Measurements from ENCODE around the gene PIK3C2G.
A peak's percentile ranks its signal among the peaks of the same experiment; 100 is the strongest.

Gene PIK3C2G

DNA sequence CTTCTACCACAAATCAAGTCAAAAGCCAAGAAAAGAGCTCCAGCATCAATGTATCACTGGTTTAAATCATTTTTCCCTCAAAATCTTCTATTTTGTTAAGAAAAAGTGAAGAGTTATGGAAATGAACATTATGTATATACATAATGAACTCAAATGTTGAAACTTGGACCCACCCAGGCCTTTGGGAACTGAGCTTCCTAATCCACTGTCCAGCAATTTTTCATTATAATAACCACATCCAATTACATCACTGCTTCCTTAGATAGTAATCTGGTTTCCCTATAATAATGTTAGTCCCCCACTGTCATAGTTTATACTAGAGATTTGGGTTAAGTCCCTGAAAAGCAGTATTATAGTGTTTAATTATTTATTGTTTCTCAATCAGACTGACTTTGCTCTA is 170.9 kb downstream of the PIK3C2G start:
- Histone ChIP-seq H3K4me1 (ENCODE audit: control insufficient read depth, insufficient read depth, low read length) (no peaks in the 10 kb centered on the region), H3K9me3 (ENCODE audit: control insufficient read depth in 2 of 2, low read length in 2 of 2) (no peaks in the 10 kb centered on the region), H3K27ac (ENCODE audit: low read length) (no peak overlapping the region), H3K27me3 (ENCODE audit: control insufficient read depth in 1 of 2, insufficient read depth in 2 of 2, low read length in 2 of 2) (no peaks in the 10 kb centered on the region), H3K4me3 (ENCODE audit: low read length in 2 of 2) (no peak overlapping the region), H3K9ac (ENCODE audit: low read length in 2 of 2) (no peak overlapping the region), H3K36me3 (ENCODE audit: control insufficient read depth in 2 of 2, insufficient read depth in 2 of 2, low read length in 2 of 2) (no peaks in the 10 kb centered on the region)

DNA sequence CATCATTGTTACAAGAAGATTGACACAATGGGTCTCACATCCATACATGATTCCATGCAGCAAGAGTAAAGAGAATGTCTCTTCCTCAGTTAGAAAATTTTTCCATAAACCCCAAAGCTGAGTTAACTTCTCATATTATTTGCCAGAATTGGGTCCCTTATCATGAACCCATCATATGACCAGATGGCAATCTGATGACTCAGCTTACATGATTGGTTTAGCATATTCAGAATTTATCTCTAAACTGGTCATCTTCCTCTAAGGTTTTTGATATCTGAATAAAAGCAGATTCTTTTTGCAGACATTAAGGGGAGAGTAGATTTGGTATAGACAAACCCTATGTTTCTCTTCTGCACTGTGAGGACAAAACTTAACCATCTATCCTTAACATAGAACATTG is 174.9 kb downstream of the PIK3C2G start:
- Histone ChIP-seq H3K27ac (ENCODE audit: low read length) (no peak overlapping the region), H3K36me3 (ENCODE audit: control insufficient read depth in 2 of 2, insufficient read depth in 2 of 2, low read length in 2 of 2) (no peaks in the 10 kb centered on the region), H3K4me1 (ENCODE audit: control insufficient read depth, insufficient read depth, low read length) (no peaks in the 10 kb centered on the region), H3K27me3 (ENCODE audit: control insufficient read depth in 1 of 2, insufficient read depth in 2 of 2, low read length in 2 of 2) (no peaks in the 10 kb centered on the region), H3K9ac (ENCODE audit: low read length in 2 of 2) (no peak overlapping the region), H3K4me3 (ENCODE audit: low read length in 2 of 2) (no peak overlapping the region), H3K9me3 (ENCODE audit: control insufficient read depth in 2 of 2, low read length in 2 of 2) (no peaks in the 10 kb centered on the region)

DNA sequence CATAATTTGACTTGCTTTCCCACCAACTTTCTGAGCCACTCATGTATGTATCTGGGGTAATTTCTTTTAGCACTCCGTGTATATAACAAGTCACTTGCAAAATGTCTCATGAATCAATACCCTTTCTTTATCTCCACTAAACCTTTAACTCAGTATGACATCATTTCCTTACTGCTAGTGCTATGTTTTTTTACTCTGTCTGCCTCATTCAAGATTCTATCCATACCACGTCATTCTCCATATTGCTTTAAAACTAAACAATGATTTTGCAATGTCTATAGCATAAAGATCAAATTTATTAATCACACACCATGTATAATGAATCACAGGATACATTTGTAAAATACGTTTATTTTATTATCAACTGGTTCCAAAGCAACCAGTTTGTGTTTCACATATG is 178.2 kb downstream of the PIK3C2G start:
- no peak overlapping the region for H3K4me3 ChIP-seq (ENCODE audit: low read length in 2 of 2)
- H3K9ac ChIP-seq (ENCODE audit: low read length in 2 of 2): no peak overlapping the region
- H3K9me3 ChIP-seq (ENCODE audit: control insufficient read depth in 2 of 2, low read length in 2 of 2): no peaks in the 10 kb centered on the region
- H3K27me3 ChIP-seq (ENCODE audit: control insufficient read depth in 1 of 2, insufficient read depth in 2 of 2, low read length in 2 of 2): no peaks in the 10 kb centered on the region
- no peaks in the 10 kb centered on the region for H3K36me3 ChIP-seq (ENCODE audit: control insufficient read depth in 2 of 2, insufficient read depth in 2 of 2, low read length in 2 of 2)
- no peaks in the 10 kb centered on the region for H3K4me1 ChIP-seq (ENCODE audit: control insufficient read depth, insufficient read depth, low read length)
- no peak overlapping the region for H3K27ac ChIP-seq (ENCODE audit: low read length)

DNA sequence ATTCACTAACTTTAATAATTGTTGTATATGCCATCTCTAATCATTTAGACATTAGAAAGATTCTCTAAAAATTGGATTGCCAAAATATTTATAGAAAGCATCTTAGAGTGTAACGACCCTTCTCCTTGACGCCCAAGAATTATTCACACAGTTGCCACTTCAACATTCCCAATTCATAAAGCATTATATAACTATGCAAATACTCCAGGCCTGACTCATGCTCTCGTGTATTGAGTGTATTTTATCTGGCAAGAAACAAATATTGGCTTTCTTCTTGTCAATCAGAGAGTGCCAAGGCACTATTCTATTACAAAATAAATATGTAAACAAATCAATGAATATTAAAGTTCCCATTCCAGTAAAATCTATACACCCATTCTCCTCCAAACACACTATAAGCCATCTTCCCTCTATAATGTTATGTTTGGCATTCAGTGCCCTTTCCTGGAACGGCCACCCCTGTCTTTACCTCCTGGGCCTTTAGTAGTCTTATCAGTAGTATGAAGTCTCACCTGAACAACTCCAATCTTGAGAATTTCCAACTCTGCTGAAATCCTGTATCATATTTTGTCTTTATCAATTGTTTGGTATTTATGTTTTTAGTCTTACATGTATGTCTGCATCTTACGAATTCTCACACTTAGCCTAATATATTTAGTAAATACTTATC is 182.6 kb downstream of the PIK3C2G start:
- no peaks in the 10 kb centered on the region for H3K4me1 ChIP-seq (ENCODE audit: control insufficient read depth, insufficient read depth, low read length)
- no peak overlapping the region for H3K27ac ChIP-seq (ENCODE audit: low read length)
- no peak overlapping the region for H3K9ac ChIP-seq (ENCODE audit: low read length in 2 of 2)
- no peaks in the 10 kb centered on the region for H3K36me3 ChIP-seq (ENCODE audit: control insufficient read depth in 2 of 2, insufficient read depth in 2 of 2, low read length in 2 of 2)
- H3K27me3 ChIP-seq (ENCODE audit: control insufficient read depth in 1 of 2, insufficient read depth in 2 of 2, low read length in 2 of 2): no peaks in the 10 kb centered on the region
- H3K9me3 ChIP-seq (ENCODE audit: control insufficient read depth in 2 of 2, low read length in 2 of 2): no peaks in the 10 kb centered on the region
- H3K4me3 ChIP-seq (ENCODE audit: low read length in 2 of 2): no peak overlapping the region

DNA sequence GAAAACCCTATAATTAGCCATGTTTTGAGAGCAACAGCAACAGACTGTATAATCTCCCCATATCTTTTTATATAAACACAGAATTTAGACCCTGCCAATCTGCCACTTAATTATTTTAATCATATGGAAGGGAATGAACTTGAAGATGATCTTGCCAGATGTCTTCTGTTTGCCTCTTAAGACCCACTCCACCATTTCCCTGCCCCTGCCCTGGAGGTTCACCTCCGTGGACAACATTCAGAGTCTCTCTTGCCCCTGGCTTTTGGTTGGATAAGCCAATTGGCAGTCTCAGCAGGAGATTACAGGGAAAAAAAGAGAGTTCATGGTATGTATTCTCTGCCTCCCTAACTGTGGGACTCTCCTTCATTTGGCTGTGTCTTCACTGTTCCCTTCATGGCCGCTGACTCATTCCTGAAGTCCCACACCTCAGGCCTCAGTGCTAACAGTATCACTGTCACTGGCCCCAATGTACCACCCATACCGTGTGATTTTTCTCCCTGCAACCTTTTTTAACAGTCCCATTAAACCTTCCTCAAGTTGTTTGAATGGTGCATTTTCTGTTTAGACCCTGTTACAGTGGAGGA is 184.8 kb downstream of the PIK3C2G start:
- H3K4me3 ChIP-seq (ENCODE audit: low read length in 2 of 2): no peak overlapping the region
- H3K27ac ChIP-seq (ENCODE audit: low read length): no peak overlapping the region
- no peaks in the 10 kb centered on the region for H3K27me3 ChIP-seq (ENCODE audit: control insufficient read depth in 1 of 2, insufficient read depth in 2 of 2, low read length in 2 of 2)
- no peaks in the 10 kb centered on the region for H3K9me3 ChIP-seq (ENCODE audit: control insufficient read depth in 2 of 2, low read length in 2 of 2)
- no peaks in the 10 kb centered on the region for H3K4me1 ChIP-seq (ENCODE audit: control insufficient read depth, insufficient read depth, low read length)
- H3K36me3 ChIP-seq (ENCODE audit: control insufficient read depth in 2 of 2, insufficient read depth in 2 of 2, low read length in 2 of 2): no peaks in the 10 kb centered on the region
- H3K9ac ChIP-seq (ENCODE audit: low read length in 2 of 2): no peak overlapping the region

DNA sequence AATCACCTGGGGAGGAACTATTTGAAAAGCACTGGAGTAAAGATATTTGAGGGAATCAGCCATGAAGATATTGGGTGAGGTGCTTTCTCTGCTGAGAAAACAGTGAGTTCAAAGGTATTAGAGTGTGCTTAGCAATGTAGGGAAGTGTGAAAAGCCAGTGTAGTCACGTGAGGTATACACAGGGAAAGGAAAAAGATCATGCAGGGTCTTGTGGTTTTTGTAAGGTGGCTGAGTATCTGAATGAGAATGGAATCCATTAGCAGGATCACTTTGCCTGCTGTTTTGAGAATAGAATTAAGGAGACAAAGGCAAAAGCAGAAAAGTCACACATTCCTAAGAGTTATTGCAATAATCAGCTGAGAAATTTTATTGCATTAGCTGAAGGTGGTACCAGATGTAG is 193.0 kb downstream of the PIK3C2G start:
- H3K27me3 ChIP-seq (ENCODE audit: control insufficient read depth in 1 of 2, insufficient read depth in 2 of 2, low read length in 2 of 2): no peaks in the 10 kb centered on the region
- no peaks in the 10 kb centered on the region for H3K4me1 ChIP-seq (ENCODE audit: control insufficient read depth, insufficient read depth, low read length)
- H3K36me3 ChIP-seq (ENCODE audit: control insufficient read depth in 2 of 2, insufficient read depth in 2 of 2, low read length in 2 of 2): no peaks in the 10 kb centered on the region
- H3K4me3 ChIP-seq (ENCODE audit: low read length in 2 of 2): no peak overlapping the region
- H3K9ac ChIP-seq (ENCODE audit: low read length in 2 of 2): no peak overlapping the region
- no peaks in the 10 kb centered on the region for H3K9me3 ChIP-seq (ENCODE audit: control insufficient read depth in 2 of 2, low read length in 2 of 2)
- no peak overlapping the region for H3K27ac ChIP-seq (ENCODE audit: low read length)

DNA sequence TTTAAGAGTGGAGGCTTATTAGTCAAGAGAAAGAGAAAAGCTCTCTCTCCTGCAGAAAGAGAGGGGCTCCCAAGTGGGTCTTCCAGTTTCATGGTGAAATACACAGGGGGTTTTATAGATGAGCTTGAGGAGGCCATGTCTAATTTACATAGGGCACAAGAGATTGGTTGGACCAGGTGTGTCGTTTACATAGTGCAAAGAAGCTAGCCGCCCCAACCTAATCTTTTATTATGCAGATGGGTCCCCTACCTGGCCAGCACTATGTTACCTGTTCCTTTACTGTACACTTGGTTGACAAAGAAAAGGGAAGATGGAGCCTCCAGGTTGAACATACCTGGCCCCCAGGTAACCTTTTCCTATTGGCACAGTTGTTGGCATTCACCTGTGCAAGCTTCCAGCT is 195.0 kb downstream of the PIK3C2G start:
- Histone ChIP-seq H3K4me1 (ENCODE audit: control insufficient read depth, insufficient read depth, low read length) (no peaks in the 10 kb centered on the region), H3K9me3 (ENCODE audit: control insufficient read depth in 2 of 2, low read length in 2 of 2) (no peaks in the 10 kb centered on the region), H3K4me3 (ENCODE audit: low read length in 2 of 2) (no peak overlapping the region), H3K36me3 (ENCODE audit: control insufficient read depth in 2 of 2, insufficient read depth in 2 of 2, low read length in 2 of 2) (no peaks in the 10 kb centered on the region), H3K27me3 (ENCODE audit: control insufficient read depth in 1 of 2, insufficient read depth in 2 of 2, low read length in 2 of 2) (no peaks in the 10 kb centered on the region), H3K9ac (ENCODE audit: low read length in 2 of 2) (no peak overlapping the region), H3K27ac (ENCODE audit: low read length) (no peak overlapping the region)

DNA sequence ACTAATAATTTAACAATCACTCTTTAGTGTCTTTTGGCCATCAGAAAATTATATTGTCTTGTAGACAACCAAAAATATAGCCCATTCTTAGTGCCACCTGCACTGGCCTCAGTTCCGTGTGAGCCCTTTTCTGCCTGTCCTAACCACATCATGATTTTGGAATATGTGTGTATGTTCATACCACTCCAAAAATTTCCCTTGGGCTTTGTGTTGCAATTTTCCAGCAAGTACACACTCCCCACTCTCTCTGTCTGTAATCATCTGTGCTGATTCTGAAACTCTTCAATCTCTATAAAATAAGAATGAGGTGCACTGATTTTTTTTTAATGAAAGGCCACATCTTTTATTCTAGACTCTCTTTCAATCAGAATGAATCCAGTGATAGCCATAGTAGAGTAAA is 196.0 kb downstream of the PIK3C2G start:
- Histone ChIP-seq H3K27ac (ENCODE audit: low read length) (no peak overlapping the region), H3K9me3 (ENCODE audit: control insufficient read depth in 2 of 2, low read length in 2 of 2) (no peaks in the 10 kb centered on the region), H3K4me1 (ENCODE audit: control insufficient read depth, insufficient read depth, low read length) (no peaks in the 10 kb centered on the region), H3K27me3 (ENCODE audit: control insufficient read depth in 1 of 2, insufficient read depth in 2 of 2, low read length in 2 of 2) (no peaks in the 10 kb centered on the region), H3K4me3 (ENCODE audit: low read length in 2 of 2) (no peak overlapping the region), H3K36me3 (ENCODE audit: control insufficient read depth in 2 of 2, insufficient read depth in 2 of 2, low read length in 2 of 2) (no peaks in the 10 kb centered on the region), H3K9ac (ENCODE audit: low read length in 2 of 2) (no peak overlapping the region)

DNA sequence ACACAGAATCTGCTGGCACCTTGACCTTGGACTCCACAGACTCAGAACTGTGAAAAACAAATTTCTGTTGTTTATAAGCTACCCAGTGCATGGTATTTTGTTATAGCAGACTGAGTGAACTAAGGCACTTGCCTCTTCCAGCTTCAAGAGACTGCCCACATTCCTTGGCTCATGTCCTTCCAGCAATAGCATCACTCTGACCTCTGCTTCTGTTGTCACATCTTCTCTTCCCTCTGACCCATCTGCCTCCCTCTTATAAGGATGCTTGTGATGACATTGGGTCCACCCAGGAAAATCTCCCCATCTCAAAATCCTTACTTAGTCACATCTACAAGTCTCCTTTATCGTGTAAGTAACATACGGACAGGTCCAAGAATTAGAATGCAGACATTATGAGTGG is 200.4 kb downstream of the PIK3C2G start:
- no peak overlapping the region for H3K27ac ChIP-seq (ENCODE audit: low read length)

DNA sequence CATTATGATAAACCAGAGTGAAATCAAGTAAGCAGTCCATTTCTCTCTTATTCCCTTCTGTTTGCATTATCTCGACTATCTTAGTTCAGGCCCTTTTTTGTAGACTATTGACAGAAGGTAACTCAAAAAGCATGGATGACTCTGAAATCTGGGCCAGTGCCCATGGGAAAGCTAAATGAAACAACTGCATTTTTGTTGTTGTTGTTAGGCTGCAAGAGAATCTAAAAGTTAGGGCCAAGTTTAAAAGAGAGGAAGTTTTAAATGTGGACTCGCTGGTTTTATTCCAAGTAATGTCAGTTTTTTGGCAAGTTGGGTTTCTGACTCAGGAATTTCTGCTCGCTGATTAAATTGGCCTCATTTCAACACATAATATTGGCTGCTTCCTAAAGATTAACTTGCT is 201.1 kb downstream of the PIK3C2G start:
- no peak overlapping the region for H3K9ac ChIP-seq (ENCODE audit: low read length in 2 of 2)
- H3K4me3 ChIP-seq (ENCODE audit: low read length in 2 of 2): no peak overlapping the region
- H3K27ac ChIP-seq (ENCODE audit: low read length): no peak overlapping the region

More for the DNA sequence above, 200.4 kb downstream of the PIK3C2G start:
- H3K9ac ChIP-seq (ENCODE audit: low read length in 2 of 2): no peak overlapping the region
- H3K4me1 ChIP-seq (ENCODE audit: control insufficient read depth, insufficient read depth, low read length): no peaks in the 10 kb centered on the region
- peak overlapping the region in 1 of 2 donors; percentile 7 for H3K4me3 ChIP-seq (ENCODE audit: low read length in 2 of 2)
- H3K36me3 ChIP-seq (ENCODE audit: control insufficient read depth in 2 of 2, insufficient read depth in 2 of 2, low read length in 2 of 2): no peaks in the 10 kb centered on the region
- H3K9me3 ChIP-seq (ENCODE audit: control insufficient read depth in 2 of 2, low read length in 2 of 2): no peaks in the 10 kb centered on the region
- no peaks in the 10 kb centered on the region for H3K27me3 ChIP-seq (ENCODE audit: control insufficient read depth in 1 of 2, insufficient read depth in 2 of 2, low read length in 2 of 2)

DNA sequence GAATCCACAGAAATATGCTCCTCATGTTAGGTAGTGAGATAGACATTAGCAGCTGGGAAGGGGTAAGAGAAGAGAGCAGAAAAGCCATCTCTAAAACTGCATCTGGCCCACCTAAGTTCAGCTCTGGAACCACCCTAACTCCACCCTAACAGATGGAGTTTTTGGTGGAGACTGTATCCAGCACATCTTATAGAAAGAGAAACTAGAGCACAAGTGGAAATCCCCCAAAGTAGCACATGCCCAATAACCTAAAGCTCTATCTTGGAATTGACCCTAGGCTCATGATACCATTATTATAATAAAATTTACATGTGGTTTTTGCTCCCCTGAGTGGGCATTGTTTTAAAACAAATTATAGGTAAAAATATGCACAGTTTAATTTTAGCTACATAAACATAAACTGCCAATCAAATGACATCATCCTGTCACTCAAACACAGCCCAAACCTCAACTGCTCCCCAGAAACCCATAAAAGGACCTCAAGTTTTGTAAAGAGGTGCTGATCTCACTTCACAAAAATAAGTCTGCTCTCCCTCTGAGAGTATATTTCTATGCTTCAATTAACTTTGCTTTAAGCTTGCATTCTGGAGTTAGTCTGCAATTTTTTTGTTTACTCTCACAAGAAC is 206.4 kb downstream of the PIK3C2G start:
- no peak overlapping the region for H3K9ac ChIP-seq (ENCODE audit: low read length in 2 of 2)
- H3K27ac ChIP-seq (ENCODE audit: low read length): no peak overlapping the region
- H3K4me1 ChIP-seq (ENCODE audit: control insufficient read depth, insufficient read depth, low read length): no peaks in the 10 kb centered on the region
- no peaks in the 10 kb centered on the region for H3K36me3 ChIP-seq (ENCODE audit: control insufficient read depth in 2 of 2, insufficient read depth in 2 of 2, low read length in 2 of 2)
- H3K27me3 ChIP-seq (ENCODE audit: control insufficient read depth in 1 of 2, insufficient read depth in 2 of 2, low read length in 2 of 2): no peaks in the 10 kb centered on the region
- H3K9me3 ChIP-seq (ENCODE audit: control insufficient read depth in 2 of 2, low read length in 2 of 2): no peaks in the 10 kb centered on the region
- no peak overlapping the region for H3K4me3 ChIP-seq (ENCODE audit: low read length in 2 of 2)

More for the DNA sequence above, 201.1 kb downstream of the PIK3C2G start:
- Histone ChIP-seq H3K27me3 (ENCODE audit: control insufficient read depth in 1 of 2, insufficient read depth in 2 of 2, low read length in 2 of 2) (no peaks in the 10 kb centered on the region), H3K36me3 (ENCODE audit: control insufficient read depth in 2 of 2, insufficient read depth in 2 of 2, low read length in 2 of 2) (no peaks in the 10 kb centered on the region), H3K4me1 (ENCODE audit: control insufficient read depth, insufficient read depth, low read length) (no peaks in the 10 kb centered on the region), H3K9me3 (ENCODE audit: control insufficient read depth in 2 of 2, low read length in 2 of 2) (no peaks in the 10 kb centered on the region)
